ENCODE data around the gene AUTS2. TPM values are rescaled to one million over a fixed set of nuclear protein-coding genes. Genes with fewer than 3 reads are reported as not detected.

AUTS2 gene
- total and polyA plus RNA-seq, 9 of the 15 experiments (the other 6 are each of a cell fraction or from before 2014, with no cell fraction given): 0.58 TPM; not detected in 8

DNA sequence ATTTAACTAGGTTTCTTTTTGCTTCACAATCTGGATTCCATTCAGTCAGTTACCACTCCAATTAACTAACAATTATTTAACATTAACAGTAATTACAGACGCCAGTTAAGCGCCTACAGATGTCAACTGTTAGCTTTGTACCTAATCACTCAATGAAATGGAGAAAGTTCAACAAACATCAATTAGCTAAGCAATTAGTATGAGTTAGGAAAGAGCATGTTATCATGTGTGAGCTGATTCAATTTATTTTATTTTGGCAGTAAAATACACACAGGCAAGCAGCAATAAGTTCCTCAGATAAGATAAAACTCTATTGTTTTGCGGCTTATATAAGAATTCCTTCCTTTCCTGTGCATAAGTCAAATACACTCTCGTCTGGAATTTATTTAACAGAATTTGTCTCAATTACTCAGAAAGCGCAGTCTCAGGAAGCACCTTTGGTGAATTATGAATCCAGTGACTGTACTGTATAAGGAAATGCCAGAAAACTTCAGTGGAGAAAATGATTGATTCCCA lies 1106.6 kb downstream of the AUTS2 start (continued):
- TF ChIP-seq, protein P1, sequence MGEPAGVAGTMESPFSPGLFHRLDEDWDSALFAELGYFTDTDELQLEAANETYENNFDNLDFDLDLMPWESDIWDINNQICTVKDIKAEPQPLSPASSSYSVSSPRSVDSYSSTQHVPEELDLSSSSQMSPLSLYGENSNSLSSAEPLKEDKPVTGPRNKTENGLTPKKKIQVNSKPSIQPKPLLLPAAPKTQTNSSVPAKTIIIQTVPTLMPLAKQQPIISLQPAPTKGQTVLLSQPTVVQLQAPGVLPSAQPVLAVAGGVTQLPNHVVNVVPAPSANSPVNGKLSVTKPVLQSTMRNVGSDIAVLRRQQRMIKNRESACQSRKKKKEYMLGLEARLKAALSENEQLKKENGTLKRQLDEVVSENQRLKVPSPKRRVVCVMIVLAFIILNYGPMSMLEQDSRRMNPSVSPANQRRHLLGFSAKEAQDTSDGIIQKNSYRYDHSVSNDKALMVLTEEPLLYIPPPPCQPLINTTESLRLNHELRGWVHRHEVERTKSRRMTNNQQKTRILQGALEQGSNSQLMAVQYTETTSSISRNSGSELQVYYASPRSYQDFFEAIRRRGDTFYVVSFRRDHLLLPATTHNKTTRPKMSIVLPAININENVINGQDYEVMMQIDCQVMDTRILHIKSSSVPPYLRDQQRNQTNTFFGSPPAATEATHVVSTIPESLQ (CRISPR knock-in tag; IDR thresholded peaks at IDR 0.05): no peak
- TF ChIP-seq KDM2B (CRISPR knock-in tag; IDR thresholded peaks at IDR 0.05) (no peak), ESRRA (IDR thresholded peaks at IDR 0.05; ENCODE audit: borderline replicate concordance, low read depth) (no peak), E2F3 (CRISPR knock-in tag; IDR thresholded peaks at IDR 0.05) (no peak), SMAD3 (CRISPR knock-in tag; conservative IDR thresholded peaks at IDR 0.05) (no peak), RFX1 (IDR thresholded peaks at IDR 0.05) (no peak), SMARCC2 (IDR thresholded peaks at IDR 0.05; ENCODE audit: low read depth) (no peak), ZNF830 (CRISPR knock-in tag; IDR thresholded peaks at IDR 0.05) (no peak)
- TF ChIP-seq, protein P2, sequence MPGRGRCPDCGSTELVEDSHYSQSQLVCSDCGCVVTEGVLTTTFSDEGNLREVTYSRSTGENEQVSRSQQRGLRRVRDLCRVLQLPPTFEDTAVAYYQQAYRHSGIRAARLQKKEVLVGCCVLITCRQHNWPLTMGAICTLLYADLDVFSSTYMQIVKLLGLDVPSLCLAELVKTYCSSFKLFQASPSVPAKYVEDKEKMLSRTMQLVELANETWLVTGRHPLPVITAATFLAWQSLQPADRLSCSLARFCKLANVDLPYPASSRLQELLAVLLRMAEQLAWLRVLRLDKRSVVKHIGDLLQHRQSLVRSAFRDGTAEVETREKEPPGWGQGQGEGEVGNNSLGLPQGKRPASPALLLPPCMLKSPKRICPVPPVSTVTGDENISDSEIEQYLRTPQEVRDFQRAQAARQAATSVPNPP (IDR thresholded peaks at IDR 0.05; ENCODE audit: borderline replicate concordance, insufficient read depth, insufficient read length): no peak
